Brain pericyte (primary cell): ENCODE data around the gene PTPRH.

Experiments used
- DNase-seq: peaks from one replicate; pipeline ENCODE4 v3.0.0-alpha.2; 2012; ENCODE audit warnings: low read depth, low spot score

The PTPRH gene

GRCh38 chr19:55132453-55133129, 76.7 kb downstream of the PTPRH start:
- DNase-seq, result no peak

- no peak for DNase-seq
These were observed 77.9 kb downstream of the PTPRH start for GRCh38 chr19:55131421-55131820.
